ENCODE results near the gene FASTK.

FASTK gene

DNA sequence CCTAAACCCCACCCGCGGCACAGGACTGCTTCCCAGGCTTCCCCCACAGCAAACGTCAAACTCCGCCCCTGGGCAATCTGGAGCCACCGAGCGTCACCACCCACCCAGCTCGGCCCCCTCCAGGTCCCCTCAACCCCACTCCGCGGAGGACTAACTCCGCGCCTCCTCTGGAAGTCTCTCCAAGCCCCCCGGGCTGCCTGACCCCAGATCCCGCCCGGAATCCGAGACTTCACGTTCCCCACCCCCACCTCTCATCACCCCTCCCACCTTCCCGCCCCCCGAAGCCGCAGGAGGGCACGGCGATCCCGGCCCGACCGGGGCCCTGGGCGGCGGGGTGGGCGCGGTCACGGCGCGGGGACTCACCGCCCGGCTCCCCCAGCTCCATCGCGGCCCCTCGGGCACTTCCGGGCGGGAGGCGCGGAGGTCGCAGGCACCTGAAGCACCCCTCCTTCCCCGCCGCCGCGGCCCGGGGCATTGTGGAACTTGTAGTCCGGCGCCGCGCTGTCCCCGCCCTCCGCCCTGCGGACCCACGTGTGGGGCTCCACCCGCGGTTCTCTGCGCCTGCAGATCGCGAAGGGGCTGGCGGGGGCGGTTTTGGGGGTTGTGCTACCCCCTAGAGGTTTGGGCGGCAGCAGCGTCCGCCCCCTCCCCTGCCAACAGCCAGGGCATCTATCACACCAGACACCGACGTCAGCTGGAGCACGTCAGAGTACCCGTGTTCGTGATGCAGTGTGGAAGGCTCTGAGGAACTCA, 2.6 kb upstream of the FASTK start, which contains the start of gene TMUB1:
Gene TMUB1 (minus strand): TSS at position 423 of the 753 bp plus-strand sequence. CDS start 930 bp downstream, outside the sequence.
- Histone ChIP-seq H3K27me3 (replicated peaks) (no peaks in the 10 kb centered on the region), H3K36me3 (replicated peaks) (no peaks in the 10 kb centered on the region), H3K4me3 (ENCODE audit: low read depth, low read length) (peak within 1 kb of the TSS; percentile 70), H3K27ac (peak within 1 kb of the TSS; percentile 32)
- TF ChIP-seq, protein P1, sequence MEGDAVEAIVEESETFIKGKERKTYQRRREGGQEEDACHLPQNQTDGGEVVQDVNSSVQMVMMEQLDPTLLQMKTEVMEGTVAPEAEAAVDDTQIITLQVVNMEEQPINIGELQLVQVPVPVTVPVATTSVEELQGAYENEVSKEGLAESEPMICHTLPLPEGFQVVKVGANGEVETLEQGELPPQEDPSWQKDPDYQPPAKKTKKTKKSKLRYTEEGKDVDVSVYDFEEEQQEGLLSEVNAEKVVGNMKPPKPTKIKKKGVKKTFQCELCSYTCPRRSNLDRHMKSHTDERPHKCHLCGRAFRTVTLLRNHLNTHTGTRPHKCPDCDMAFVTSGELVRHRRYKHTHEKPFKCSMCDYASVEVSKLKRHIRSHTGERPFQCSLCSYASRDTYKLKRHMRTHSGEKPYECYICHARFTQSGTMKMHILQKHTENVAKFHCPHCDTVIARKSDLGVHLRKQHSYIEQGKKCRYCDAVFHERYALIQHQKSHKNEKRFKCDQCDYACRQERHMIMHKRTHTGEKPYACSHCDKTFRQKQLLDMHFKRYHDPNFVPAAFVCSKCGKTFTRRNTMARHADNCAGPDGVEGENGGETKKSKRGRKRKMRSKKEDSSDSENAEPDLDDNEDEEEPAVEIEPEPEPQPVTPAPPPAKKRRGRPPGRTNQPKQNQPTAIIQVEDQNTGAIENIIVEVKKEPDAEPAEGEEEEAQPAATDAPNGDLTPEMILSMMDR (IDR thresholded peaks at IDR 0.05; ENCODE audit: low read depth, low read length, missing control alignments) = no peak
- in situ Hi-C loops (cut with HindIII; ENCODE audit: low pct_ligation_motif_present, low sequenced_read_pairs) = no loop called here
- DNase-seq = no peak

DNA sequence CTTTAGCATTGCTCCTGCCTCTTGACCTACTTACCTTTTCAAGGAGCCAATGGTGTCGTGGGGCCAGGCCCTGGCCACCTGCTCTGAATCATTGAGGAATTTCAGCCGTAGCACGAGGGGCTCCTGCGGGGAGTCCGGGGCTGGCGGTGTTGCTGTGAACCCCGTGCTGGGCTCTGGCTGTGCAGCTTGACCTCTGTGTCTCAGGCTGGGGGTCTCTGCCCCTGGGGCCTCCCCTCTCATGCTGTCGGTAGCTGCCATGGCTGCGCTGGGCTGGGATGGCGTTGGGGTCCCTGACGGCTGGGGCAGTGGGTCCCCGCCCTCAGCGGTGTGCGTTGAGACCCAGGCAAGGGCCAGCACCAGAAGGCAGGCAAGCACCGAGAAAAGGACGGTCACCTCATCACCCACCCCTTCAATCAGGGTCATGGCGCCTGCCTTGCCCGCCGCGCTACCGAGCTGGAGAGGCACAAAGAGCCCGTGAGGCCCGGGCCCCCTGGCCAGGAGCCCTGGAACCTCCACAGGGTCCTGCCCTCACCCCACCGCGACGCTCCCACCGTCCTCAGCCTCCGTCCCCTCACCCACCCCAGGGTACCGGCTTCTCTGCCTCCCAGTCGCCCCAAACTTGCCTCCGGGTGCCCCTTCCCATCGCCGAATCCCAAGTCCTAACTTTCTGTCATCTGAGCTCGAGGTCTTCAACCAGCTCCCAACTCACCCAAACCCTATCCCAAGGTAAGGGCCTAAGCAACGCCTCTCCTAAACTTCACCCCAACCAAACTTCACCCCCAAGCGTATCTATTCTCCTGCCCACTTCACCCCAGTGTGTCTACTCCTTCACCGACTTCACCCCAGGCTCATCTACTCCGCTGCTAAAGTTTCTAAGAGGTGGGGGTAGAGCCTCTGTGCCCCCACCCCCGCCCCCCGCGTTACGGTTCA, 1.8 kb upstream of the FASTK start:
- Histone ChIP-seq H3K27ac (peak overlapping the region; percentile 32), H3K27me3 (replicated peaks) (no peaks in the 10 kb centered on the region), H3K4me3 (ENCODE audit: low read depth, low read length) (peak overlapping the region; percentile 70), H3K36me3 (replicated peaks) (no peaks in the 10 kb centered on the region)
- no peak for DNase-seq
- TF ChIP-seq, protein P1 (IDR thresholded peaks at IDR 0.05; ENCODE audit: low read depth, low read length, missing control alignments) = no peak
- in situ Hi-C loops (cut with HindIII; ENCODE audit: low pct_ligation_motif_present, low sequenced_read_pairs) = no loop called here

DNA sequence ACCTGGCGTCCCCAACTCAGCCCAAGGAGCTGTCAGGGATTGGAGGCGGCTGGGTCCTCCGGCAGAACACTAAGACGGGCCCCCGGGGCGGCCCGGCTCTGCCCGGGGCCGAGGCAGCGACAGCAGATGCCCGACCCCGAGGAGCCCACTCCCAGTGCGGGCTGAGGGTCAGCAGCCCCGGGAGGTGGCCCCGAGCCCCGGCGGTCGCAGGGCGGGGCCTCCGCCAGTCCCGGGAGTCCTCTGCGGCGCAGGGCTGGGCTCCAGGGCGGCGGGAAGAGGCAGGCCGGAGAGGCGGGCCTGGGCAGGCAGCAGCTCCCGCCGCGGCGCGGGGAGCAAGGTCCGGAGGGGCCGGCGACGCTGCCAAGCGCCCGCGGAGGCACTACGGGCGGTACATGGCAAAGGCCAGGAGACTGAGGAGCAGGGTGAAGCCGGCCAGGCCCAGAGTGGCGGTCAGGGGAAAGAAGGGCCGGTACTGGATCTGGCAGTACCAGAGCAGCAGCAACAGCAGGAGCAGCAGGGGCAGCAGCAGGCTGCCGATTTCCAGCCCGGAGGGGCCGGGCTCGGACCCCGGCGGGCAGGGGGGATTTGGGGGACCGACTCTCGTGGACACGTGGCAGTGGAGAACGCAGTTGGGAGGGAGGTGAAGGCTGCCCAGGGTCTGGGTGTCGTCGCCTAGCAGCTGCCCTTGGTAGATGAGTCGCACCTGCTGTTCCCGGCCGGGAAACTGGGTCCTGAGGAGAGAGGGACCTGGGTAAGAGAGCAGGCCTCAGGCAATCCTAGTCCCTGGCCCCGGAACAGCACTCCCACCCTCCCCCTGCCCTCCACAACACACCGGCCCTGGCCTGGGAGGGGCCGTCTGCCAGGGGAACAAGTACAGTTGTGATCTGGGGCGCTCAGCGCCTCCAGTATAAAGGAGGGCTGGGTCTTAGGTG, 827 bp upstream of the FASTK start:
- no peaks in the 10 kb centered on the region for H3K27me3 ChIP-seq (replicated peaks)
- no peaks in the 10 kb centered on the region for H3K36me3 ChIP-seq (replicated peaks)
- TF ChIP-seq, protein P1 (IDR thresholded peaks at IDR 0.05; ENCODE audit: low read depth, low read length, missing control alignments) = no peak
- in situ Hi-C loops (cut with HindIII; ENCODE audit: low pct_ligation_motif_present, low sequenced_read_pairs) = no loop called here
- peak overlapping the region; percentile 45 for H3K4me3 ChIP-seq (ENCODE audit: low read depth, low read length)
- no peak for DNase-seq
- peak overlapping the region; percentile 88 for H3K27ac ChIP-seq

DNA sequence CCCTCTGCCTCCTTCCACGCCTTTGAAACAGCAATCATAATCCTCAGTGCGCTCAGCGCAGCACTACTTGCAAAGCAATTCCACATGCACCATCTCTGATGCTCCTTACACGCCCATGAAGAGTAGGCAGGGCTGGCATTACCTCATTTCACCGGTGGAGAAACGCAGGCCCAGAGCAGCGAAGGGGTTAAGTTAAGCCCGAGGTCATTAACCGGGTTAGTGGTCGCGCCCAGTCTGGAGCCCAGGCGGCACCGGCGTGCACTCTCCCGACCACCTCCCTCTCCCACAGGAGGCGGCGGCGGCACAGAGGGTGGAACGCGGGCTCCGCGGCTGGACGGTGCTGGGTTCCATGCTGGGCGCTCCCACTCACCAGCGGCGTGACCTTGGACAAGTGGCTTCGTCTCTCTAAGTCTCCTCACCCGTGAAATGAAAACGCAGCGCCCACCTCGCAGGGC, 515 bp downstream of the FASTK start:
- DNase-seq = no peak
- Histone ChIP-seq H3K27me3 (replicated peaks) (no peaks in the 10 kb centered on the region), H3K36me3 (replicated peaks) (peaks cover 10% of the 10 kb centered on the region), H3K27ac (peak overlapping the region; percentile 88), H3K4me3 (ENCODE audit: low read depth, low read length) (peak overlapping the region; percentile 72)
- TF ChIP-seq, protein P1 (IDR thresholded peaks at IDR 0.05; ENCODE audit: low read depth, low read length, missing control alignments) = no peak
- in situ Hi-C loops (cut with HindIII; ENCODE audit: low pct_ligation_motif_present, low sequenced_read_pairs) = no loop called here

DNA sequence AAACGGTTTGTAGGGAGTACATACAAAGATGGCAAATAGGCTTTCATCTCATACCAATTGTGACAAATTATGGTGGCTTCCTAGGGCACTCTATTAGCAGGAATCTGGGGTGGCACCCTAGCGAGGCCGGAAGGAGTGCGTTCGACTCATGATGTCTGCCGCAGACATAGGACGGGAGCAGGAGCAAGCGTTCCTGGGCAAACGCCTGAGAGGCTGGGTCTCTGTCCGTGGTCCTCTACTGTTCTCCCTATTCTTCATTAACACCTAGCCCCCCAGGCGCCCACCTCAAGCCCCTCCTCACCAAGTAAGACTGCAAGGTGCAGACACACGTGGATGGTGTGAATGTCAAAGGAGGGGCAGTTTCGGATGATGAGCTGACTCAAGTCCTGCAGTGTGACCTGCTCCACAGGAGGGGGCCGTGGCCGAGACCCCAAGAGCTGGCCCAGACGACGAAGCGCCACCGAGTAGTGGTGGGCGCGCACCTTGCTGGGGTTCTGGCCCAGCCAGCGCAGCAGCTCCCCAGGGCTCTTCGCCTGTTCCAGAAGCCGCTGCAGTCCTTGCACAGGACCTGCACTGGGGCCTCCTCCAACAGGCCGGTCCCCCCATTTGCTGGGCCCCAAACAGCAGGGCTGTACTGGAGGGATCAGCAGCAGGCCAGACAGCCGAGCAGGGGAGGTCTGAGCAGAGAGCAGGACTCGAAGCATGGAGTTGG, 1.3 kb downstream of the FASTK start:
- no peak overlapping the region for H3K27ac ChIP-seq
- no peaks in the 10 kb centered on the region for H3K27me3 ChIP-seq (replicated peaks)
- TF ChIP-seq, protein P1 (IDR thresholded peaks at IDR 0.05; ENCODE audit: low read depth, low read length, missing control alignments) = no peak
- H3K36me3 ChIP-seq (replicated peaks) = peaks cover 17% of the 10 kb centered on the region
- in situ Hi-C loops (cut with HindIII; ENCODE audit: low pct_ligation_motif_present, low sequenced_read_pairs) = no loop called here
- H3K4me3 ChIP-seq (ENCODE audit: low read depth, low read length) = peak overlapping the region; percentile 72
- no peak for DNase-seq
